Peyer's patch (tissue), 4 donors: ENCODE measurements around the gene GPC6.

Experiments used
- CTCF ChIP-seq, 6 experiments: fragments of 450-650 bp in 4 of 6; fragments of 200-600 bp in 2 of 6; sonication (generic) in 1 of 6; IDR thresholded peaks; one replicate each; pipeline ENCODE4 v1.5.1; 2017 to 2019; ENCODE audit warnings: antibody characterized with exemption in 6 of 6, mild to moderate bottlenecking in 3 of 6, moderate library complexity in 1 of 6
- POLR2A ChIP-seq, 2 donors: fragments of 450-650 bp; IDR thresholded peaks; one replicate each; pipeline ENCODE4 v1.5.1; 2017; ENCODE audit warnings: antibody characterized with exemption in 2 of 2, mild to moderate bottlenecking in 2 of 2, moderate library complexity in 2 of 2

- TF ChIP-seq CTCF (IDR thresholded peaks at IDR 0.05) (no peak), POLR2A (IDR thresholded peaks at IDR 0.05) (no peak)
These were observed 1085.3 kb downstream of the GPC6 start for GRCh38 chr13:94311893-94312292.
